PFSK-1 (cell line): ENCODE results near the gene PKM.

ENCODE experiments used
- FOXP2 ChIP-seq: optimal IDR thresholded peaks from 2 replicates; pipeline ENCODE3; 2011; ENCODE audit warnings: borderline replicate concordance, control low read depth, inconsistent platforms; ENCODE audit not compliant: insufficient read depth; ENCODE audit errors: extremely low read length, extremely low read depth
- POLR2AphosphoS5 ChIP-seq: IDR thresholded peaks from 2 replicates; pipeline ENCODE4 v1.6.1; 2012; ENCODE audit warnings: low read depth, mild to moderate bottlenecking, control low read depth, low read length, moderate library complexity
- REST ChIP-seq, 2 experiments: IDR thresholded peaks; 2 replicates each; pipeline versions ENCODE4 v1.6.1 to v1.8.0; 2011 to 2012; ENCODE audit warnings: low read depth in 2 of 2, low read length in 2 of 2, control low read depth in 1 of 2, inconsistent platforms in 1 of 2, mild to moderate bottlenecking in 1 of 2, moderate library complexity in 1 of 2; ENCODE audit not compliant: insufficient read depth in 1 of 2
- SIN3A ChIP-seq: IDR thresholded peaks from 2 replicates; pipeline ENCODE4 v1.6.1; 2012; ENCODE audit warnings: mild to moderate bottlenecking, low read length, moderate library complexity, borderline replicate concordance; ENCODE audit not compliant: insufficient read depth
- TAF1 ChIP-seq: IDR thresholded peaks from 2 replicates; pipeline ENCODE4 v1.6.1; 2012; ENCODE audit warnings: low read length, control low read depth, borderline replicate concordance; ENCODE audit not compliant: insufficient read depth

The PKM gene

DNA sequence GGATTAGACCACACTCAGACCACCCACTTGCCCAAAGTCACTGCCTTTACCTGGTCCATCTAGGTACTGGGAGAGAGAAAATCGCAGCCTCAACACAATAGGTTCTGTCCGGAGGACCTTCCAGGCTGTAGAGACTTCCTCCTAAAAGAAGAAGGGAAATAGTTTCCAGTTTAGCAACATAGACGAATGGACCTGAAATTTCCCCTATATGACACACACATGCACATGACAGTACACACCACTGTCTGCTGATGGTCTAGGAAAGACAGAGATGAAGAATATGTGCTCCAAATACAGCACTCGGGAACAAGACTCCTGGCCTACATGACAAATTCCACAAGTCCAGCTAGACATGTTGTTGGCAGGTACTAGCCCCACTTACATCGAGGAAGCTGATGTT lies 34.0 kb upstream of the PKM start:
- TF ChIP-seq POLR2AphosphoS5 (no peak), REST (IDR thresholded peaks at IDR 0.05; ENCODE audit: insufficient read depth in 1 of 2, low read depth in 2 of 2, low read length in 2 of 2) (no peak), FOXP2 (no peak), SIN3A (no peak), TAF1 (no peak)

DNA sequence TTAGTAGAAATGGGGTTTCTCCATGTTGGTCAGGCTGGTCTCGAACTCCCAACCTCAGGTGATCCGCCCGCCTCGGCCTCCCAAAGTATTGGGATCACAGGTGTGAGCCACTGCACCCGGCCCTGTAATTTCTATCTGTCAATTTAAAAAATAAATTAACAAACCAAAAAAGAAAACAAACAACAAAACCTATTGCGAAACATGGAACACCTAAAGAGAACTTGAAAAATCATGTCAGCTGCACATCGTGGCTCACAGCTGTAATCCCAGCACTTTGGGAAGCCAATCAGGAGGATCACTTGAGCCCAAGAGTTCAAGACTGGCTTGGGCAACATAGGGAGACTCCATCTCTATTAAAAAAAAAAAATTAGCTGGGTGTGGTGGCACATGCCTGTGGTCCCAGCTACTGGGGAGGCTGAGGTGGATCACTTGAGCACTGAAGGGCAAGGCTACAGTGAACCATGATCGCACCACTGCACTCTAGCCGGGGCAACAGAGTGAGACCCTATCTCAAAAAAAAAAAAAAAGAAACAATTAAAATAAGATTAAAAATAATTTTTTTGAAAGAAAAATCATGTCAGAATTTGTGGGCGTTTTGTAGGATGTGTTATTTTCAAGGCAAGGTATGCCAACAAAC lies 21.8 kb upstream of the PKM start:
- TF ChIP-seq POLR2AphosphoS5 (no peak), TAF1 (no peak), FOXP2 (no peak), SIN3A (no peak), REST (IDR thresholded peaks at IDR 0.05; ENCODE audit: insufficient read depth in 1 of 2, low read depth in 2 of 2, low read length in 2 of 2) (no peak)

DNA sequence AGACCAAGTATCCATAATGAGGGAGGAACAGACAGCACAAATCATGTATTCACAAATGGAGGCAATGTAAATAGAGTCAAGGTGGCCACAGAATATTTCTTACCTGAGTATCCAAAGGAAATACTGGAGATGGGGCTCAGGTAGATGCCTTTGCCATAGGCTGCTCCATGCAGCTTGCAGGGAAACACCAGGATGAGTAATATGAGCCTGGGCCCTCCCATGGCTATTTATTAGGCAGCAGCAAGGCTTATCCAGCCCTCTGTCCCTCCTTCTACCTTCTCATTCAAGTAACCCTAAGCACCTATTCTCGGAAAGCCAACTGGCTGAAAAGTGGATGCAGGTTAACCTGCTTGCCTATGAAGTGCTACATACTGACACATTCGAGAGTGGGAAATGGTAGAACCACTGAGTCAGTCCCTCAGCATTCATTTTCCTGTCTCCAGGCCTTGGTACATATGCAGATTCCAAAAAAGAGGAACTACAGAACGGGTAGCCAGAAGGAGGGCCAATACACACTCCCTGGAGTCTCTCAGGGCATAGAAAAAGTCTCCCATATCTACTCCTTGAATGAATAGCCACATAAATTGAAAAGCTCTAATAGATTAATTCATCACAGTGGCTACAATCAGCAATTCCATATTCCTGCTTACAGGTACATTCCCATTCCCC lies 18.3 kb upstream of the PKM start:
- TF ChIP-seq REST (IDR thresholded peaks at IDR 0.05; ENCODE audit: insufficient read depth in 1 of 2, low read depth in 2 of 2, low read length in 2 of 2) (no peak), FOXP2 (no peak), SIN3A (no peak), TAF1 (no peak), POLR2AphosphoS5 (no peak)

DNA sequence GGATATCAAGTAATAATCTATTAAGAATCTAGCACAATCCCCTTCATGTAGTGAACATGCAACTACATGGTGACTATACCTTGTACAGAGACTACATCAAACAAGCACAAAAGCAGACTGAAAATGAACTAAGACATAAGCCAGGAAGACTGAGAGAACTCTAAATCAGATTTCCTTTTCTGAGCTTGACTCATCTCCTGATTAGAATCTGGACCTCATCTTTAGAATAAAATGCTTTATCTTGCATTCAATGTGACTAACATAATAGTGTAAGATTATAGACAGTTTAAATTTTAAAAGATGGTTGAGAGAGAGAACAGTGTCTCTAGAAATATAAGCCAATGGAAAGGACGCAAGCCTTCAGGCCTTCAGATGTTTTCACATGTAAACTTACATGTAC lies 17.5 kb upstream of the PKM start:
- TF ChIP-seq POLR2AphosphoS5 = no peak
- TF ChIP-seq FOXP2 = no peak
- TF ChIP-seq TAF1 = no peak

DNA sequence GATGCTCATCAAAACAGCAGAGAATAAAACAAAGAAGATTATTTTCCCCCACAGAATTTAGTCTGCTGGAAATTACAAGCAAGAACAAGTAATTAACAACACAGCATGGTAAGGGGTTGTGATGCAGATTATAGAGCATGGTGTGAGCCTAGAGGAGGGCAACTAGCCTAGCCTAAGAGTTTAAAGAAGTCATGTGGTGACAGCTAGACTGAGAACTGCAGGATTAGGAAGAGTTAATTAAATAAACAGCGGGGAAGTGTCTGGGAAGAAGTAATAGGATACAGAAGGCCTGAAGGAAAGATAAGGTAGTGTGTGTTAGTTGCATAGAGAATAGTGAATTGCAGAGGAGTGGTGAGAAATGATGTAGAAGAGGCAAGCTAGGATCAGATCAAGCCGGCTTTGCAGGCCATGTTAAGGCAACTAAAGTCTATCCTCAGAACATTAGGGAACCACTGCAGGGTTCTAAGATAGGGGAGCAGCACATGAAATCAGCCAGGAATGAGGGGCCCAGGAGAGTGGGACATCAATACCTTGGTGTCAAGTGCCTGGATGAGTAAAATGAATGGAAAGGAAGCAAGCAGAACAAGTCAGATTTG lies 11.9 kb upstream of the PKM start:
- TF ChIP-seq TAF1 (no peak), POLR2AphosphoS5 (no peak), REST (IDR thresholded peaks at IDR 0.05; ENCODE audit: insufficient read depth in 1 of 2, low read depth in 2 of 2, low read length in 2 of 2) (no peak), FOXP2 (no peak), SIN3A (no peak)
